ENCODE data around the gene PPP3R2.
A peak's percentile ranks its signal among the peaks of the same experiment; 100 is the strongest.
"Not testable (repeated sequence)": the region's sequence is repeated elsewhere in the genome, so short reads cannot be mapped to it uniquely, and the experiment has no call there.

Gene PPP3R2

DNA sequence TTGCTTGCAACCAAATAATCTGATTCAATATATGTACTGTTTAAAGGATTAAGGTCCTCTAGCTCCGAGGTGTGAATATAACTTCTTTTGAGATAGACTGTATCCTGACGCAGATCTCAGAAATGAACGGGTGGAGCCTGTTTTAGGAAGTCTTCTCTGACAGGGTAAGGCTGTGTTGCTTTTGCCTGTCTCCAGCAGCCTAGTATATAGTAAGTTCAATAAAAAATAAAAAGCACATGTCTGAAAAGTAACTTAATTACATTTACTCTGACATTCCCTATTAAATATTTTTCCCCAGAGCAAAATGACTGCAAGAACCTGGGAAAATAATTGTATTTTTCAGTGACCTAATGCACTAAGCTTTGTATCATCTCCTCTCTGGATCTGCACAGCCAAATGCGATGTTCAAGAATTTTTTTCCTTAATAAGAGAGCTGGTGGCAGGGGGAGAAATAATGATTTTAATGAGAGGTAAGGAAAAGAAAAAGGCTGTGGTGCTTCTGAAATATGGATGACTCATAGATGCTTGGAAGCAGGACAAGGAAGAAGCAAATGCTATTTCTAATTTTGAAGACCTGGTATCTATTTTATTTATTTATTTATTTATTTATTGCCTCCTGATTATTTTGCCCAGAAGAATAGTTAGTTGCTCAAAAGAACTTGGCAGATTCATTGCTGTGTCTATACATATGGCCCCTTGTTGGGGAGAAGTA, 7.3 kb downstream of the PPP3R2 start:
- DNase-seq: no peak

DNA sequence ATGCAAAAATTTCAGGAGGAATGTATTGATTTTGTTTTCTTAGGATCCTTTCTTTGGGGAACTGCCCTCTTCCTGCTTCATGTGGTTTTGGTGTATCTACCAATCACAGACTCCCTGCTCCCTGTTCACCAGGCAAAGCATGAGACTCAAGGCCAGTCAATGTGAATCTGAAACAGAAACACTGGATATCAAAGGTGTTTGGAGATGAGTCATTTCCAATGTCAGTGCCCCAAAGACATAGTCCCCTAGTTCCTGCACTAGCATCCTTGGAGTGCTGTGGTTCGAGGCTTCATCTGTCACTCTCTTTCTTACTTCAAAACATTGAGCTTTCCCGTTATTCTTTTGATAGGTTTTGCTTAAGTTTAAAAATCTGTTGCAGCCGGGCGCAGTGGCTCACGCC, 8.1 kb downstream of the PPP3R2 start:
- DNase-seq: peak; percentile 81

DNA sequence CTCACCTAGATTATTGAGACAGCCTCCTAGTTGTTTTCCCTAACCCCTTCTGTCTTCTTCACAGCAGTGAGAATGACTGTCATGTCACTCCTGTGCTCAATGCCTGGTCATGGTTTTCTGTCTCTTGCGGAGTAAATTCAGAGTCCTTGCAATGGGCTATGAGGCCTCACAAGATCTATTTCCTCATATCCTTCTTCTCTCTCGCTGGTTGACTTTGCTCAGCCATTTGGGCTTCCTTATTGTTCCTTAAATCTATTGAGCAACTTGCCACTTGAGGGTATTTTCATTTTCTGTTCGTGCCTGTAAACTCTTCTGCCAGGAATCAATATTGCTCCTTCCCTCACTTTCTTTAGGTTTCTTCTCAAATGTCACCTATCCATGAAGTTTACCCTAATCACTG, 9.0 kb downstream of the PPP3R2 start:
- DNase-seq: no peak

DNA sequence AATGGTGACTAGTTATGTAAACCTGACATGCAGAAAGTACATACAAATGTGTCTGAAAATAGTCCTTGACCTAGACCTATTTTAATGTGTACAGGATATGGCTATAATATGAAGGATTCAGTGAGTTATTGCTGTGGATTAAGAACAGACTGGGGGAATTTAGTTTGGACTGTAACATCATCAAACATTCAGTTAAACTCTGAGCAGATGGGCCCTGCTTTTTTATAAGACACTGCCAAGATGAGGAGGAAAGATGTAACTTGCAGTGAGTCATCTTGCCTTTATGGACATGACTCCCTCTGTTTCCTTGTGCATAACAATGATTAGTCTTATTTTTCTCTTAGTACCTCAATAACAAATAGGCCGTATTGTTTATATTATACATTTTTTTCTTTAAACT, 12.2 kb downstream of the PPP3R2 start:
- DNase-seq: no peak

DNA sequence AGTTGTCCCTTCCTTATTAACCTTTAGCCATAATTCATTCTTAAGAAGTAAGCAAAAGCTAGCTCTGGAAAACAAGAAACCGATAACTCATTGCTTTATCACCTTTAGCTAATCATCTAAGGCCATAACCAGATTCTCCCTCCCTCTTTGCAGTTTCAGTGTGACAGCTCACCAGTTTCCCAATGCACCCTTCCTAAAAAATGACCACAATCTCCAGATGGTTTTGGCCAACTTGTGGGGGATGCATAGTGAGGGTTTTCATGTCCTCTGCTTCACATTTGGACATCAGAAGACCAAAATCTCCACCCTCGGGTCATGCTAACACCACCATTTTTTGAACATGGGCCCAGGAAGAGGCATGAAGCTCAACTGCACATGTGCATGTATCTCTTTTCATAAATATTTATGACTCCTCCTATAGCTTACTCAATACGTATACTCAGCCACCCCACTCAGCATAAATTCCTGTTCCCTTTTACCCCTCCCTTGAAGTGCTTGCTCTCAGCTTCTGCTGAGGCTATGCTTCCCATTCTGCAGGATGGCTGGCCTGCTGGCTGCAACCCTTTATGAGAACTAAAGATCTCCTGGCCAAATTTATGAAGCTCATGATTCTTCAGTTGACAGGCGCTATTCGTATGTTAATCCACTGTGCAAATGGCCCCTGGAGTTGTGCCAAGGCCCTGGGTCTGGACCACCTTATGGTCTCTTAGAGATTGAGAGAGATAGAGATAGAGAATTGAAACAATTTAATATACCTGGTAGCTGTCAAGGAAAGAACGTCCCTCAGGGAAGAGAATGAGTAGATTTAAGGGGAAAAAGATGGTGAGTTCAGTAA, 14.8 kb downstream of the PPP3R2 start:
- no peak for DNase-seq

DNA sequence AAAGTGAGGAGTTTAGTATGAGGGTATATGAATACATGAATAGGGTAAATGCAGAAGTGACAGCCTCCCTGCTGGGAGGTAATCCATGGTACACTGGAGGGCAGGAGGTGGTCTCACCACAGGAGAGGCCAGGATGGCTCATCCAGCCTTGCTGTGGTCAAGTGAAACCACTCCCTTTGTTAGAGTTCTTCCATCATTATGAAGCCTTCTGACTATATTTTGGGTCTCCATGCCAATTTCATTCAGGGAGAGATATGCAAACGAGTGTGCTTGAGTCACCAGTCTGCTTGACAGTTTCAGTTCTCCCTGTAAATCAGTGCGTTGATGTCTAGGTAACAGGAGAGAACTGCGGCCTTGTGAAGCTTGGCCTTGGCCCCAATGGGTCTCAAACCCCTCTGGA, 16.4 kb downstream of the PPP3R2 start:
- DNase-seq: no peak

DNA sequence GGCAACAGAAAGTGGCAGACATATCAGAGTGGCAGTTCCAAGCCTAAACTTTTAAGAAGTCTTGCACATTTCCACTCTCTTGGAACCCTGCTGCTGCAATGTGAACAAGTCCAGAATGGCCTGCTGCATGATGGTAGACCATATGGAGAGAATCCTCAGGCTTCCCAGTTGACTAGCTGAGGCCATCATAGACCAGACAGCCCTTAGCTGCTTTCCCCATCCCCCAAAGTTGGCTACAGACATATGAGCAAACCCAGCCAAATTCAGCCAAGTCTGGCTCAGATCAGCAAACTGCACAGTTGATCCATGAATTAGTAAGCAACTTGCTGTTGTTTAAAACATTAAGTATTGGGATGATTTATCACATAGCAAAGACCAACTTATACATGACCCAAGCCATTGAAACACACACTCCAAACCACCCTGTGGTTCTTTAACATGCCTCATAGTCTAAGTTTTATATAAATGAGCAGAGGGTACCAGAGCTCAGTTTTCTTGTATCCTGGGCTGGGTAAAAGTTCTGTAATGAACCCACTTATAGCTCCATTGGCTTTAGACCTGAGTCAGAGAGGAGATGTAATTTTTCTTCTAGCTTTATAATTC, 19.9 kb downstream of the PPP3R2 start:
- DNase-seq: peak; percentile 6

DNA sequence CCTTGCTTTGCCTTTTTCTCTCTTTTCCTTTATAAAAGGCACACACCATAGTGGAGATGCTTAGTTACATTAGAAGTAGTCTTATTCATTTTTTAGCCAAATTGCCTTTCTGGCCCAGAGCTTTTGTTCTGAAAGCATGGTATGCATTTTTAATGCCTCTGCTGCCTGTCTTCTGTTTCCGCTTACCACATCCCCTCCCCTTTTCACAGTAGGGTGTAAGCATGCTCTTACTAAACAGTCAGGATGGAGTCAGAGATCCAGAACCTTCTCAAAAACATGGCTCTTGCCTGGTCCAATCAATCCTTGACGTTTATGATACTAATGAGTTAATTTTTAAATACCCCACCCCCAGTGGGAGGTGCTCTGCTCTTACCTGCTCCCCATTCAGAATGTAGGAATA, 22.5 kb downstream of the PPP3R2 start:
- DNase-seq: no peak

DNA sequence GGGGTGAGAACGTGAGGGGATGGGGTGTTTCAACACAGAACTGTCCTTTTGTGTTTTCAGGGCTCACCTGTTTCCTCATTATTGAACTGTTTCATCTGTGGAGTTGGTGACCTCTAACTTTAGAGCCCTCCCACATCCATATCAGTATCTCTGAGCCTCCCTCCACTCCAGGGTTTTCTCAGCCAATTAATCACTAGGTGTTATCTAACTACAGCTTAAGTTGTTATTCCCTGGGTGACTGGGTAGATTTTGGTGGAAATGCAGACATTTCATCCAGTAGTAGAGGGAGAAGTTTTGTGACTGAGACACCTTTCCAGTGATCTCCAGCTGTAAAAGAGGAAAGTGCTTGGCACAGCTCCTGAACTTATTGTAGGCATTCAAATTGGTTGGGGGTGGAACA, 23.7 kb downstream of the PPP3R2 start:
- no peak for DNase-seq

DNA sequence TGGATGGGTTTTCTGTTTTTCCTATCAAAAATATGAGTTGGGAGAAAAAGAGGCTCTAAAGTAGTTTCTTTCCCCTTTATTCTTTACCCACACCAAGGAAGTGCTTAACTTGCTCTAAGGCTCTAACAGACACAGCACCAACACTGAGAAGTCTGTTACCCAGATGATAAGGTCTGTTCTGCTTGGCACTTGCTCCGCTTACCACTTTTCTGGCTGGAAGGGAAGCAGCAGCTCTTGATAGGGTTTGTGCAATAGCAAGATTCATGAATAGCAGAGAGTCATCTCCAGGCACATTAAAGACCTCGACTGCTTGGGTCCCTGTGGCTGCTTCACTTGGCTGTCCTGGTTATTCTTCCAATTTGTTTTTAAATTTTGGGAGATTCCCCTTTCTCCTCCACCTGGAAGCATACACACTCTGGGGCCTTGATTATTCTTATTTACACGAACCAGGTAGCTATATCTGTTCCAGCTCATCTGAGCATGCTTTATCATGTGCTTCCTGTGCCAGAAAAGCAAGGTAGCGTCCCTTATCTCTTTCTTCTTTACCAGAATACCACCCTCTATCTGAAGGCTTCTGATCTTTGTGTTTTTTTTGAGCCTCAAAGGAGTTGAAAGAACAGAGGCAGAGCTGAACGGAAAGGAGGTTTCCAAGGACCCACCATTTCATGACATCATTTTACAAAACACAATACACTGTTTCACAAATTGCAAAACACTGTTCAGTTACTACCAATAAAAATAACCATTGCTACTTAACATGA, 24.8 kb downstream of the PPP3R2 start:
- DNase-seq: no peak

DNA sequence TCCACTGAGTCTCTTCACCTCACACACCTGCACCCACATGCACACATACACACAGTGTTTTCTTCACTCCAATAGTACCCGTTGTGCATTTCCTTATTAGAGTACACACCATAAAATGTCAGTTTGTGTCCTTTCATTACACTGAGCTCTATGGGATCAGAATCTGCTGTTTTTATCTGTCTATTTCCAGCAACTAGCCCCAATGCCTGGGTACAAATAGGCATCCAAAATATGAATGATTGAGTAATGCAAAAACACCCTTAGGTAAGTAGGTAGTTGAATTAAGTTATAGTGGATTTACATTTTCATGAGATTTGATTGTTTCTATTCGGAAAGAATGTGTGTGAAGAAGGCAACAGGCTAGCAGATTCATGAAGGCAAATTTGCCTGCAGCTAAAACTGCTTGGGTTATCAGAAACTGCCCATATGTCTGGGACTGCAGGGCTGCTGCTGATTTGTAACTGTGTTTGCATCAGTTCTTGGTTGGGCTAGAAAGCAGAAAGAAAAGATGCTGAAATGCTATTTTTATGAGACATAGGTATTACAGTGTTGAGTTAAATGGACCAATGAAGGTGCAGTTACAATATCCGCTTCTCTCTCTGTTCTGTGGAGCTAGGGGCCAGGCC, 26.9 kb downstream of the PPP3R2 start:
- no peak for DNase-seq

DNA sequence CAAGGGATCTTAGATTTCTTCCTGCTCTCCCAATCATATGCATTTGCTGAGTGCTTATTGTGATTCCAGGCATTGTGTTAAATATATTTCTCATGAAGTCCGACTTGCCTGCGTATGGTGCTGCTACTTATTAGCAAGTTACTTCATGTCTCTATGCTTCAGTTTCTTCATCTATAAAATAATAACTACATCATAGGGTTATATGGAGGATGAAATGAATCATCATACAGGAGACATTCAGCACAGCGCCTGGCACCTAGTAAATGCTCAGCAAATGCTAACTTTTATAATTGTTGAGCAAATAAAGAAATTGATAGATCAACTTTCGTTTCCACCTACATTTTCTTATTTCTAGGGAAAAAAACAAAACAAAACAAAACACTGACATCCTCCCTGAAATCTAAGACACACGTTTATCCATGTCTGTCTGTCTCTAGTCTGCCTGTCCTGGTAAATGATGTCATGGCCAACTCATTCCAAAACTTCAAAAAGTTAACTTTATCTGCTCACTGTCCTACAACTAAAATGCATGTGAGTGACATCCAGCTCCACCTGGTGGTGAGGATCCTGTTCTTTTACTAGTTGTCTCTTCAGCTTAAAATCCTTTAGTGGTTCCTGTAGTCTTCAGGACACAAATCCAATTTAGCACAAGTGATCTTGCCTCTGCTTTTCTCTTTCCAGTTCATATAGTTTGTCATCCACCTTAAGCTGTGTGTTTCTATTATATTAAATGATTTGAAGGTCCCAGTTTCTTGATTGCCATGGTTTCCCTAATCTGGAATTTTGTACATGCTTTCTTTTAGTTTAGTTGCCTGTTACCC, 27.7 kb downstream of the PPP3R2 start:
- peak; percentile 57 for DNase-seq

DNA sequence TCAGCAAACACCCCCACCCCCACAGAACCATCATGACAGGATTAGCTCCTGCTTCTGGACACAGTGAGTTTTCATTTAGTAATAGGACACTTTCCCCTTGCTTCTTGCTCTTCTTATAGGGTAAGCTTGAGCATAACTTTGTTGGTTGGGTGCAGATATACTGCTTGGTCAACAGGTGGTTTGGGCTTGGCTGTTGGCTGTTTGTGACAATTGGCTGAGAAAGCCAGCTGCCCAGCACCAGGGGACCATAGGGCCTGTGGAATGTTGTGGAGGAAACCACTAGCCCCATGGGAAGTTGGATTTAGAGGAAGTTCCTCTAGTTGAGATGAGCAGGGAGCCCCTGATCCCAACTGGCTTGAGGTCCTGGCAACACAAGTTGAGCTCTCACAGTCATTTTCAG, 30.5 kb downstream of the PPP3R2 start:
- no peak for DNase-seq

DNA sequence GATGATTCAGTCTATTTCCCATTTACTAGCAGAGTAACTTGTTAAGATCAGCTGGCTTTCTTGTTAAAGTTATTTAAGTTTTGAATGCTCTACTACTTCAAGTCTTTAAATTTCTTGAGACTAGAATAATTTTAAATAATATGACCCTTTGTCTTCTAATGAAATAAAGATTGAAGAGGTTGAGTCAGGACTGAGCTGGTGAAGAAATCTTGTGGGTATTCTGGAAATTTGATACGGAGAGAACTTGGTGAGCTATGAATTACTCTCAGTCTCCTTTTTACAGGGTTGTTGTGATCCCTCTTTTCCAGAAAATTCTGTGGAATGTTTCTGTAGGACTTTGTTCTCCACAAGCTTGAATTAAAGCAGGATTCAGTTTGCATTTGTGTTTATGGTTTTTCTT, 31.8 kb downstream of the PPP3R2 start:
- no peak for DNase-seq

DNA sequence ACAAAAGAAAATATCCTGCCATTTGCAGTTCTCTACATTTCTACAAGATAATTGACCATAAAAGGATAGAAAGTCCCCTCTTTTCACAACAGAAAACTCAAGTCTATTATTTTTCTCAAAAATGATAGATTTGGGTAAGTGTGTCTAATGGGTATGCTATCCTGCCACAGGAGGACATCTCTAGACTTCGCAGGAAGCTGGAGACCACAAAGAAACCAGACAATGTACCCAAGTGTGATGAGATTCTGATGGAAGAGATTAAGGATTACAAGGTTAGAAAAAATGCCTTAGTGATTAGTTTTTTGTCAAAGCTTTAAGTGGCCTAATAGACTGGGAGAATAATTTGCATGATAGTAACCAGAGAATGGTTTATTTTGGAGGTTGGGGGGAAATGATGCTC, 33.0 kb downstream of the PPP3R2 start:
- DNase-seq: no peak

DNA sequence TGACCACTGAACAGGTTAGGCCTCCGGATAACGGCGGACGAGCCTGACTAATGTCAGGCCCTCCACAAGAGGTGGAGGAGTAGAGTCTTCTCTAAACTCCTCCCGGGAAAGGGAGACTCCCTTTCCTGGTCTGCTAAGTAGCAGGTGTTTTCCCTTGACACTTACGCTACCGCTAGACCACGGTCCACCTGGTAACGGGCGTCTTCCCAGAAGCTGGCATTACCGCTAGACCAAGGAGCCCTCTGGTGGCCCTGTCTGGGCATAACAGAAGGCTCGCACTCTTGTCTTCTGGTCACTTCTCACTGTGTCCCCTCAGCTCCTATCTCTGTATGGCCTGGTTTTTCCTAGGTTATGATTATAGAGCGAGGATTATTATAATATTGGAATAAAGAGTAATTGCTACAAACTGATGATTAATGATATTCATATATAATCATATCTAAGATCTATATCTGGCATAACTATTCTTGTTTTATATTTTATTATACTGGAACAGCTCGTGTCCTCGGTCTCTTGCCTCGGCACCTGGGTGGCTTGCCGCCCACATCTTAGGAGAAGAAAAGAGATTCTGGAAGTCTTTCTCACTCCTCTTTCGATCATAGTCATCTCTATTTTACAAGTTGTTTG, 45.2 kb downstream of the PPP3R2 start:
- not testable (repeated sequence) for DNase-seq

DNA sequence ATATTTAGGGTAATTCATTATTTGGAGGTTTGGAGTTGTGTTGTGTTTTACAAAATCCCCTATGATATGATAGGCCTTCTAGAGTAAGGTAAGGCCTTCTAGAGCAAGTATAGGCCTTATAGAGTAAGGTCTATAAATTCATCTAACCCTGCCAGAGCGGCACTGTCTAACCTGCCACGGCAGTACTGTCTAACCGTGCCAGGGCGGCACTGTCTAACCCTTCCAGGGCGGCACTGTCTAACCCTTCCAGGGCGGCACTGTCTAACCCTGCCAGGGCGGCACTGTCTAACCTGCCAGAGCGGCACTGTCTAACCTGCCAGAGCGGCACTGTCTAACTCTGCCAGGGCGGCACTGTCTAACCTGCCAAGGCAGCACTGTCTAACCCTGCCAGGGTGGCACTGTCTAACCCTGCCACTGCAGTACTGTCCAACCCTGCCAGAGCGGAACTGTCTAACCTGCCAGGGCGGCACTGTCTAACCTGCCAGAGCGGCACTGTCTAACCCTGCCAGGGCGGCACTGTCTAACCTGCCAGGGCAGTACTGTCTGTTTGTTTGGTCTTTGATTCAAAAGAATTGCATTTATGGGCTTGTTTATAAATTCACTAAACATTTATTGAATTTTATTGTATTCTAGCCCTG, 51.6 kb downstream of the PPP3R2 start:
- no peak for DNase-seq

Measured in activated CD4-positive, alpha-beta T cell treated with anti-CD3 and anti-CD28 coated beads, Interleukin-2, amount 50 U/mL, for 16 hours (primary cell).